Breast epithelium (tissue), 4 donors: ENCODE data around the gene TMEM38A. TPM values are rescaled to one million over a fixed set of nuclear protein-coding genes. Genes with fewer than 3 reads are reported as not detected.
"Not testable (repeated sequence)": the region's sequence is repeated elsewhere in the genome, so short reads cannot be mapped to it uniquely, and the experiment has no call there.

Experiments used
- DNase-seq, 2 donors: peaks; one replicate each; pipeline ENCODE4 v3.0.0-alpha.2; 2019; ENCODE audit warnings: low spot score in 2 of 2
- H3K27ac ChIP-seq, 2 donors: fragments of 200-600 bp; sonication (generic) in 1 of 2; one replicate each; pipeline ENCODE4 v1.5.1; 2016 to 2019; ENCODE audit warnings: mild to moderate bottlenecking in 1 of 2
- H3K27me3 ChIP-seq, 2 donors: fragments of 200-600 bp; sonication (generic) in 1 of 2; one replicate each; pipeline versions ENCODE4 v1.5.1 to v1.6.0; 2017 to 2019; ENCODE audit warnings: control low read depth in 1 of 2, mild to moderate bottlenecking in 1 of 2
- H3K36me3 ChIP-seq: fragments of 200-600 bp; one replicate; pipeline ENCODE4 v1.5.1; 2019
- H3K4me1 ChIP-seq, 2 donors: fragments of 200-600 bp; sonication (generic); one replicate each; pipeline ENCODE4 v1.5.1; 2016 to 2019; ENCODE audit warnings: control low read depth in 1 of 2
- H3K4me3 ChIP-seq, 3 donors: fragments of 200-600 bp; sonication (generic); 1 replicate in 2 of 3; 2 replicates in 1 of 3; pipeline ENCODE4 v1.5.1; 2016 to 2019; ENCODE audit warnings: mild to moderate bottlenecking in 3 of 3, moderate library complexity in 2 of 3
- H3K9me3 ChIP-seq, 2 donors: fragments of 200-600 bp; sonication (generic) in 1 of 2; one replicate each; pipeline ENCODE4 v1.5.1; 2016 to 2019; ENCODE audit warnings: control low read depth in 1 of 2
- POLR2A ChIP-seq: fragments of 450-650 bp; IDR thresholded peaks from one replicate; pipeline ENCODE4 v1.6.1; 2016; ENCODE audit warnings: antibody characterized with exemption, mild to moderate bottlenecking, moderate library complexity
- POLR2AphosphoS5 ChIP-seq, 3 donors: sonication (generic); formaldehyde crosslinking; IDR thresholded peaks; one replicate each; pipeline ENCODE4 v1.6.1; 2017; ENCODE audit warnings: antibody characterized with exemption in 3 of 3
- intact Hi-C: fragments of 100-400 bp; cut with DNase I; formaldehyde crosslinking; loops from one replicate; pipeline ENCODE4 v1.15.1; 2023; ENCODE audit warnings: low total_unique reads
- total RNA-seq, 3 donors: library from RNA; depleted of rRNA; stranded (reverse); fragments of >200 nt; gene quantifications; one replicate each; pipeline ENCODE4 v1.1.0, GENCODE V29; 2016
- TF ChIP-seq, protein P1 (sequence below), 3 donors: fragments of 450-650 bp; IDR thresholded peaks; one replicate each; pipeline ENCODE4 v1.5.1; 2016 to 2017; ENCODE audit warnings: antibody characterized with exemption in 3 of 3, mild to moderate bottlenecking in 3 of 3, moderate library complexity in 3 of 3

Gene TMEM38A
- total RNA-seq, 3 donors from 2014 or later, result 2.9 to 5.0 (median 3.1) TPM

- peaks cover 0 to 8% of the 10 kb centered on the region in 2 donors for H3K4me1 ChIP-seq
- no peak for DNase-seq
- no peaks in the 10 kb centered on the region for H3K36me3 ChIP-seq
- H3K27me3 ChIP-seq, result no peaks in the 10 kb centered on the region
- no peak overlapping the region for H3K4me3 ChIP-seq
- TF ChIP-seq, protein P1, sequence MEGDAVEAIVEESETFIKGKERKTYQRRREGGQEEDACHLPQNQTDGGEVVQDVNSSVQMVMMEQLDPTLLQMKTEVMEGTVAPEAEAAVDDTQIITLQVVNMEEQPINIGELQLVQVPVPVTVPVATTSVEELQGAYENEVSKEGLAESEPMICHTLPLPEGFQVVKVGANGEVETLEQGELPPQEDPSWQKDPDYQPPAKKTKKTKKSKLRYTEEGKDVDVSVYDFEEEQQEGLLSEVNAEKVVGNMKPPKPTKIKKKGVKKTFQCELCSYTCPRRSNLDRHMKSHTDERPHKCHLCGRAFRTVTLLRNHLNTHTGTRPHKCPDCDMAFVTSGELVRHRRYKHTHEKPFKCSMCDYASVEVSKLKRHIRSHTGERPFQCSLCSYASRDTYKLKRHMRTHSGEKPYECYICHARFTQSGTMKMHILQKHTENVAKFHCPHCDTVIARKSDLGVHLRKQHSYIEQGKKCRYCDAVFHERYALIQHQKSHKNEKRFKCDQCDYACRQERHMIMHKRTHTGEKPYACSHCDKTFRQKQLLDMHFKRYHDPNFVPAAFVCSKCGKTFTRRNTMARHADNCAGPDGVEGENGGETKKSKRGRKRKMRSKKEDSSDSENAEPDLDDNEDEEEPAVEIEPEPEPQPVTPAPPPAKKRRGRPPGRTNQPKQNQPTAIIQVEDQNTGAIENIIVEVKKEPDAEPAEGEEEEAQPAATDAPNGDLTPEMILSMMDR (IDR thresholded peaks at IDR 0.05), result no peak
- TF ChIP-seq POLR2AphosphoS5 (IDR thresholded peaks at IDR 0.05) (no peak), POLR2A (no peak)
- no peak overlapping the region for H3K27ac ChIP-seq
- intact Hi-C loops, result no loop called here
- H3K9me3 ChIP-seq, result no peaks in the 10 kb centered on the region
These were observed 61.7 kb downstream of the TMEM38A start for GRCh38 chr19:16722591-16722990.

- TF ChIP-seq POLR2A, result no peak
- no peak for TF ChIP-seq POLR2AphosphoS5 (IDR thresholded peaks at IDR 0.05)
- TF ChIP-seq, protein P1 (IDR thresholded peaks at IDR 0.05), result no peak
- Histone ChIP-seq H3K4me3 (no peak overlapping the region), H3K27me3 (no peaks in the 10 kb centered on the region), H3K9me3 (no peaks in the 10 kb centered on the region), H3K27ac (no peak overlapping the region), H3K4me1 (no peaks in the 10 kb centered on the region), H3K36me3 (no peaks in the 10 kb centered on the region)
- intact Hi-C loops, result no loop called here
- no peak for DNase-seq
These were observed 66.0 kb downstream of the TMEM38A start for GRCh38 chr19:16726916-16727315.

GRCh38 chr19:16735650-16736266 is 74.8 kb downstream of the TMEM38A start:
- H3K27me3 ChIP-seq, H3K4me1 ChIP-seq, intact Hi-C loops, H3K36me3 ChIP-seq, DNase-seq, H3K4me3 ChIP-seq, H3K27ac ChIP-seq, H3K9me3 ChIP-seq: not testable (repeated sequence)

- TF ChIP-seq, protein P1 (IDR thresholded peaks at IDR 0.05), result no peak
- no peak for TF ChIP-seq POLR2AphosphoS5 (IDR thresholded peaks at IDR 0.05)
- no peaks in the 10 kb centered on the region for H3K36me3 ChIP-seq
- no peaks in the 10 kb centered on the region for H3K27me3 ChIP-seq
- intact Hi-C loops, result no loop called here
- no peak overlapping the region for H3K4me3 ChIP-seq
- no peaks in the 10 kb centered on the region for H3K9me3 ChIP-seq
- no peak overlapping the region for H3K27ac ChIP-seq
- no peaks in the 10 kb centered on the region for H3K4me1 ChIP-seq
- no peak for DNase-seq
These were observed 75.8 kb downstream of the TMEM38A start for GRCh38 chr19:16736709-16737108.

DNA sequence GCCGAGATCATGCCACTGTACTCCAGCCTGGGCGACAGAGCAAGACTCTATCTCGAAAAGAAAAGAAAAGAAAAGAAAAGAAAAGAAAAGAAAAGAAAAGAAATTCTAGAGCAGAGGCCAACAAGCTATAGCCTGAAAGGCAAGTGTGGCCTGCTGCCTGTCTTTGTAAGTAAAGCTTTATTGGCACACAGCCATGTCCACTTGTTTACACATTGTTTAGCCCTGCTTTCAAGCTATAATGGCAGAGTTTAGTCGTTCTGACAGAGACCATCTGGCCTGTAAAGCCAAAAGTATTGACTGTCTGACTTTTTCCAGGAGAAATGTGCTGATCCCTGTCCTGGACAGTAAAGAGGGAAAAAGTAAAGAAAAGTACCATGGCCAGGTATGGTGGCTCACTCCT is 77.0 kb downstream of the TMEM38A start:
- no peak for DNase-seq
- H3K27ac ChIP-seq, result no peak overlapping the region
- H3K36me3 ChIP-seq, result no peaks in the 10 kb centered on the region
- H3K4me1 ChIP-seq, result no peaks in the 10 kb centered on the region
- no peaks in the 10 kb centered on the region for H3K9me3 ChIP-seq
- TF ChIP-seq, protein P1 (IDR thresholded peaks at IDR 0.05), result no peak
- TF ChIP-seq POLR2A (no peak), POLR2AphosphoS5 (IDR thresholded peaks at IDR 0.05) (no peak)
- intact Hi-C loops, result no loop called here
- H3K4me3 ChIP-seq, result no peak overlapping the region
- no peaks in the 10 kb centered on the region for H3K27me3 ChIP-seq

DNA sequence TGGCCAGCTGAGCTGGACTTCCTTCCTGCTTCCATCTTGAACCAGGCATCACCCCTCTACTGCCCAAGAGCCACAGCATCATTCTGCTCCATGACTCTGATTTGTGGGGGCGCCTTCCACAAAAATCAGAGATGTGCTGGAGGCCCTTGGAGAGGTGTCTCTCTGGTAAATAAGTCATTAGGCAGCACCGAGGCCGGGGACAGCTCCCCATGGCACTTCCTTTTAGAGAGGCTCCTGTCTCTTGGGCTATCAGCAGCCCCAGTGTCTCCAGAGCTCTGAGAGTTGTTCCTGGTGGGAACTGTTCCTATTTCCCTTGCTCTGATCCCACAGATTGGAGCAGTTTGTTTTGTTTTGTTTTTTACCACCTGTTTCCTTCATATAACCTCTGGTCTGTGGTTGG is 78.6 kb downstream of the TMEM38A start:
- no peak for DNase-seq
- Histone ChIP-seq H3K36me3 (no peaks in the 10 kb centered on the region), H3K4me3 (no peak overlapping the region), H3K27ac (no peak overlapping the region), H3K27me3 (no peaks in the 10 kb centered on the region), H3K9me3 (no peaks in the 10 kb centered on the region), H3K4me1 (no peaks in the 10 kb centered on the region)
- intact Hi-C loops, result no loop called here
- no peak for TF ChIP-seq POLR2A
- TF ChIP-seq POLR2AphosphoS5 (IDR thresholded peaks at IDR 0.05), result no peak
- TF ChIP-seq, protein P1 (IDR thresholded peaks at IDR 0.05), result no peak
